ENCODE measurements around the gene PLSCR1.

- TF ChIP-seq, protein P1, sequence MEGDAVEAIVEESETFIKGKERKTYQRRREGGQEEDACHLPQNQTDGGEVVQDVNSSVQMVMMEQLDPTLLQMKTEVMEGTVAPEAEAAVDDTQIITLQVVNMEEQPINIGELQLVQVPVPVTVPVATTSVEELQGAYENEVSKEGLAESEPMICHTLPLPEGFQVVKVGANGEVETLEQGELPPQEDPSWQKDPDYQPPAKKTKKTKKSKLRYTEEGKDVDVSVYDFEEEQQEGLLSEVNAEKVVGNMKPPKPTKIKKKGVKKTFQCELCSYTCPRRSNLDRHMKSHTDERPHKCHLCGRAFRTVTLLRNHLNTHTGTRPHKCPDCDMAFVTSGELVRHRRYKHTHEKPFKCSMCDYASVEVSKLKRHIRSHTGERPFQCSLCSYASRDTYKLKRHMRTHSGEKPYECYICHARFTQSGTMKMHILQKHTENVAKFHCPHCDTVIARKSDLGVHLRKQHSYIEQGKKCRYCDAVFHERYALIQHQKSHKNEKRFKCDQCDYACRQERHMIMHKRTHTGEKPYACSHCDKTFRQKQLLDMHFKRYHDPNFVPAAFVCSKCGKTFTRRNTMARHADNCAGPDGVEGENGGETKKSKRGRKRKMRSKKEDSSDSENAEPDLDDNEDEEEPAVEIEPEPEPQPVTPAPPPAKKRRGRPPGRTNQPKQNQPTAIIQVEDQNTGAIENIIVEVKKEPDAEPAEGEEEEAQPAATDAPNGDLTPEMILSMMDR (IDR thresholded peaks at IDR 0.05), result no peak
- TF ChIP-seq EZH2 (IDR thresholded peaks at IDR 0.05; ENCODE audit: borderline replicate concordance, insufficient read depth, low read depth, low read length, poor library complexity, severe bottlenecking), result no peak
Observed at GRCh38 chr3:146546366-146546965, 2.1 kb upstream of the PLSCR1 start.
